DND-41 (cell line): ENCODE data around the gene APOC4.
A peak's percentile ranks its signal among the peaks of the same experiment; 100 is the strongest.

Experiments
- ATAC-seq: fragments of 200-7000 bp; cut with Tn5 transposase; 3 replicates; pipeline ENCODE4 v1.9.1; 2021; ENCODE audit warnings: low read depth; ENCODE audit not compliant: insufficient read depth
- DNase-seq: peaks from one replicate; pipeline ENCODE4 v3.0.0-alpha.2; 2020
- H2AFZ ChIP-seq: 2 replicates; pipeline ENCODE4 v1.6.0; 2012; ENCODE audit warnings: low read depth, low read length
- H3K27ac ChIP-seq: 2 replicates; pipeline ENCODE4 v1.5.1; 2012; ENCODE audit warnings: low read length, inconsistent platforms
- H3K27me3 ChIP-seq: fragments of 200-600 bp; sonication (generic); 2 replicates; pipeline ENCODE4 v1.6.0; 2012; ENCODE audit warnings: low read length, mild to moderate bottlenecking, inconsistent platforms; ENCODE audit not compliant: insufficient read depth, poor library complexity
- H3K36me3 ChIP-seq: 2 replicates; pipeline ENCODE4 v1.5.1; 2012; ENCODE audit warnings: low read length, inconsistent platforms; ENCODE audit not compliant: insufficient read depth
- H3K4me1 ChIP-seq: 2 replicates; pipeline ENCODE4 v1.5.1; 2012; ENCODE audit warnings: mild to moderate bottlenecking, low read length; ENCODE audit not compliant: insufficient read depth
- H3K4me2 ChIP-seq: 2 replicates; pipeline ENCODE4 v1.6.0; 2012; ENCODE audit warnings: mild to moderate bottlenecking, moderate library complexity, low read length, inconsistent platforms; ENCODE audit not compliant: insufficient read depth
- H3K4me3 ChIP-seq, 2 experiments: fragments of 200-600 bp in 1 of 2; shearing (Covaris generic) in 1 of 2; 2 replicates each; pipeline ENCODE4 v1.5.1; 2012 to 2016; ENCODE audit warnings: inconsistent platforms in 2 of 2, low read length in 2 of 2, mild to moderate bottlenecking in 2 of 2, low read depth in 1 of 2, moderate library complexity in 1 of 2
- H3K79me2 ChIP-seq: 2 replicates; pipeline ENCODE4 v1.6.0; 2012; ENCODE audit warnings: low read length, inconsistent platforms; ENCODE audit not compliant: insufficient read depth
- H3K9ac ChIP-seq: 2 replicates; pipeline ENCODE4 v1.6.0; 2012; ENCODE audit warnings: low read depth, mild to moderate bottlenecking, inconsistent platforms, low read length, moderate library complexity
- H3K9me3 ChIP-seq: 2 replicates; pipeline ENCODE4 v1.5.1; 2012; ENCODE audit warnings: low read length, moderate library complexity, mild to moderate bottlenecking, inconsistent platforms; ENCODE audit not compliant: insufficient read depth, severe bottlenecking
- H4K20me1 ChIP-seq: 2 replicates; pipeline ENCODE4 v1.6.0; 2012; ENCODE audit warnings: low read length; ENCODE audit not compliant: insufficient read depth
- CTCF ChIP-seq: IDR thresholded peaks from 2 replicates; pipeline ENCODE4 v1.5.1; 2012; ENCODE audit warnings: borderline replicate concordance, low read length, moderate library complexity, mild to moderate bottlenecking; ENCODE audit not compliant: poor library complexity, severe bottlenecking; ENCODE audit errors: extremely low read depth
- EZH2 ChIP-seq: IDR thresholded peaks from 3 replicates; pipeline ENCODE4 v1.6.1; 2012; ENCODE audit warnings: borderline replicate concordance, low read depth, mild to moderate bottlenecking, moderate library complexity, low read length, inconsistent platforms; ENCODE audit not compliant: severe bottlenecking

APOC4 gene

GRCh38 chr19:44942067-44942571 lies at the start of gene APOC4:
Gene APOC4 (plus strand): TSS chr19:44942237. CDS start chr19:44942278, 41 bp downstream.
- H3K27me3 ChIP-seq, result no peaks in the 10 kb centered on the region
- DNase-seq (no peak), ATAC-seq (no peak)
- no peak within 1 kb of the TSS for H3K4me2 ChIP-seq
- no peaks in the 10 kb centered on the region for H3K4me1 ChIP-seq
- no peaks in the 10 kb centered on the region for H3K9me3 ChIP-seq
- no peaks in the 10 kb centered on the region for H3K36me3 ChIP-seq
- H3K4me3 ChIP-seq, result no peak within 1 kb of the TSS
- no peak for TF ChIP-seq CTCF
- no peaks in the 10 kb centered on the region for H4K20me1 ChIP-seq
- H3K9ac ChIP-seq, result no peak within 1 kb of the TSS
- H3K27ac ChIP-seq, result no peak within 1 kb of the TSS
- no peaks in the 10 kb centered on the region for H3K79me2 ChIP-seq
- H2AFZ ChIP-seq, result no peak within 1 kb of the TSS

GRCh38 chr19:44892932-44893331 lies 49.1 kb upstream of the APOC4 start:
- peaks cover 30% of the 10 kb centered on the region for H3K4me1 ChIP-seq
- no peaks in the 10 kb centered on the region for H3K27me3 ChIP-seq
- H3K27ac ChIP-seq, result no peak overlapping the region
- no peak for ATAC-seq
- DNase-seq, result no peak
- no peak for TF ChIP-seq CTCF
- no peak for TF ChIP-seq EZH2
- H3K9me3 ChIP-seq, result no peaks in the 10 kb centered on the region
- peaks cover 48% of the 10 kb centered on the region for H4K20me1 ChIP-seq
- peaks cover 60% of the 10 kb centered on the region for H3K36me3 ChIP-seq
- H3K9ac ChIP-seq, result 0 out of 2 replicates have a peak overlapping the region, but pooled peaks have one; percentile 79
- peak overlapping the region; percentile 98; the same call in 1 of the 2 replicates for H3K4me2 ChIP-seq
- peaks cover 44% of the 10 kb centered on the region for H3K79me2 ChIP-seq
- 0 out of 4 replicates have a peak overlapping the region, but pooled peaks of 1 of the 2 experiments have one; percentile 90 for H3K4me3 ChIP-seq
- no peak overlapping the region for H2AFZ ChIP-seq

GRCh38 chr19:44893332-44894051 lies 48.5 kb upstream of the APOC4 start:
- H3K36me3 ChIP-seq, result peaks cover 63% of the 10 kb centered on the region
- no peak overlapping the region for H2AFZ ChIP-seq
- no peak for ATAC-seq
- no peaks in the 10 kb centered on the region for H3K27me3 ChIP-seq
- no peaks in the 10 kb centered on the region for H3K9me3 ChIP-seq
- H3K4me3 ChIP-seq, result no peak overlapping the region
- no peak for DNase-seq
- no peak overlapping the region for H3K27ac ChIP-seq
- H3K9ac ChIP-seq, result no peak overlapping the region
- no peak for TF ChIP-seq CTCF
- TF ChIP-seq EZH2, result no peak
- peaks cover 30% of the 10 kb centered on the region for H3K4me1 ChIP-seq
- H4K20me1 ChIP-seq, result peaks cover 51% of the 10 kb centered on the region
- H3K79me2 ChIP-seq, result peaks cover 44% of the 10 kb centered on the region
- H3K4me2 ChIP-seq, result peak overlapping the region; percentile 98; the same call in 1 of the 2 replicates
